ENCODE measurements around the gene VPS37B.

- TF ChIP-seq ATF2 (CRISPR knock-in tag; IDR thresholded peaks at IDR 0.05; ENCODE audit: borderline replicate concordance, low read depth) (no peak), CTCF (IDR thresholded peaks at IDR 0.05) (no peak), NFYB (CRISPR knock-in tag; conservative IDR thresholded peaks at IDR 0.05; ENCODE audit: low read depth) (no peak), PRRX2 (CRISPR knock-in tag; IDR thresholded peaks at IDR 0.05) (no peak), ZSCAN18 (CRISPR knock-in tag; IDR thresholded peaks at IDR 0.05) (no peak)
Observed at GRCh38 chr12:122870163-122870842, 25.6 kb downstream of the VPS37B start.
